GM12878 (cell line): ENCODE data around the gene HS3ST6. TPM values are rescaled to one million over a fixed set of nuclear protein-coding genes. Genes with fewer than 3 reads are reported as not detected.

Experiments
- ATAC-seq: fragments of 200-7000 bp; cut with Tn5 transposase; 3 replicates; pipeline ENCODE4 v1.9.1; 2020; ENCODE audit warnings: mild to moderate bottlenecking, moderate library complexity
- BruUV-seq: library from RNA; stranded (reverse); fragments of 400-500 nt; replicated peaks from 2 replicates; lab custom pipeline; 2021; lab: Mats Ljungman, UMichigan
- CTCF ChIA-PET: fragments of 300-600 bp; sonication (Branson Sonifier 250); formaldehyde crosslinking; extraction: SDS; loops from one replicate; lab custom pipeline; 2021; ENCODE audit warnings: inconsistent platforms; lab: Yijun Ruan, JAX
- POLR2A ChIA-PET: fragments of 350-600 bp; formaldehyde crosslinking; extraction: SDS; loops from one replicate; lab custom pipeline; 2021; ENCODE audit warnings: inconsistent platforms; lab: Charles Lee
- RAD21 ChIA-PET: fragments of 300-600 bp; sonication (Branson Sonifier 250); formaldehyde crosslinking; loops from one replicate; lab custom pipeline; 2023; ENCODE audit warnings: antibody characterized with exemption; ENCODE audit not compliant: unreplicated experiment; lab: Charles Lee
- SMC1A ChIA-PET: fragments of 300-600 bp; sonication (Branson Sonifier 250); formaldehyde crosslinking; loops from one replicate; lab custom pipeline; 2023; ENCODE audit not compliant: unreplicated experiment, uncharacterized antibody; lab: Charles Lee
- DNase-seq: peaks from one replicate; pipeline ENCODE4 v3.0.0-alpha.2; 2011; ENCODE audit warnings: low read depth, low spot score
- FAIRE-seq: peaks from 3 replicates; lab custom pipeline; 2011; peaks lifted over from hg19 to GRCh38; lab: Jason Lieb, UNC
- H2AFZ ChIP-seq: 2 replicates; pipeline ENCODE4 v1.6.0; 2011; ENCODE audit warnings: low read depth, low read length, control low read depth; ENCODE audit not compliant: control insufficient read depth
- H3K27ac ChIP-seq: 2 replicates; pipeline ENCODE4 v1.5.1; 2011; ENCODE audit warnings: control low read depth; ENCODE audit not compliant: control insufficient read depth, insufficient read depth
- H3K27me3 ChIP-seq, 2 experiments: replicated peaks in 1 of 2; 2 replicates each; pipeline versions ENCODE4 v1.6.0 to v1.6.1; 2011; ENCODE audit warnings: low read length in 1 of 2; ENCODE audit not compliant: control insufficient read depth in 2 of 2, insufficient read depth in 2 of 2
- H3K36me3 ChIP-seq, 2 experiments: 2 replicates each; pipeline ENCODE4 v1.5.1; 2011; ENCODE audit warnings: low read length in 1 of 2; ENCODE audit not compliant: control insufficient read depth in 2 of 2, insufficient read depth in 2 of 2
- H3K4me1 ChIP-seq: 2 replicates; pipeline ENCODE4 v1.6.1; 2011; ENCODE audit warnings: mild to moderate bottlenecking, low read length, moderate library complexity, mixed read lengths; ENCODE audit not compliant: control insufficient read depth, insufficient read depth
- H3K4me2 ChIP-seq: 2 replicates; pipeline ENCODE4 v1.6.0; 2011; ENCODE audit warnings: control low read depth; ENCODE audit not compliant: control insufficient read depth, insufficient read depth
- H3K4me3 ChIP-seq: fragments of 200-600 bp; sonication (generic); 2 replicates; pipeline ENCODE4 v1.5.1; 2016
- H3K79me2 ChIP-seq: 2 replicates; pipeline ENCODE4 v1.6.0; 2011; ENCODE audit warnings: low read length; ENCODE audit not compliant: control insufficient read depth, insufficient read depth
- H3K9ac ChIP-seq: 2 replicates; pipeline ENCODE4 v1.8.0; 2011; ENCODE audit warnings: low read length, control low read depth, mixed read lengths; ENCODE audit not compliant: control insufficient read depth, insufficient read depth
- H3K9me3 ChIP-seq: replicated peaks from 3 replicates; pipeline ENCODE4 v1.5.1; 2011; ENCODE audit warnings: mild to moderate bottlenecking, low read length; ENCODE audit not compliant: control insufficient read depth, insufficient read depth
- H4K20me1 ChIP-seq: 2 replicates; pipeline ENCODE4 v1.6.0; 2011; ENCODE audit not compliant: control insufficient read depth, insufficient read depth
- BHLHE40 ChIP-seq, 2 experiments: fragments of 450-650 bp in 1 of 2; IDR thresholded peaks; 2 replicates each; pipeline ENCODE4 v1.6.1; 2011 to 2017; ENCODE audit warnings: low read depth in 2 of 2, borderline replicate concordance in 1 of 2, improper control_type of control experiment in 1 of 2, low read length in 1 of 2, mild to moderate bottlenecking in 1 of 2
- GABPA ChIP-seq: IDR thresholded peaks from 2 replicates; pipeline ENCODE4 v1.6.1; 2014; ENCODE audit warnings: antibody characterized with exemption, low read depth, mild to moderate bottlenecking, inconsistent platforms
- IKZF2 ChIP-seq, 2 experiments: fragments of 450-650 bp; IDR thresholded peaks; 2 replicates each; pipeline ENCODE4 v1.6.1; 2017; ENCODE audit warnings: mild to moderate bottlenecking in 2 of 2, moderate library complexity in 2 of 2
- NFIC ChIP-seq: IDR thresholded peaks from 2 replicates; pipeline ENCODE4 v1.6.1; 2012; ENCODE audit warnings: low read depth, mild to moderate bottlenecking, inconsistent platforms, low read length, moderate library complexity
- NR2C1 ChIP-seq: fragments of 450-650 bp; IDR thresholded peaks from 2 replicates; pipeline ENCODE4 v1.6.1; 2017; ENCODE audit warnings: antibody characterized with exemption, mild to moderate bottlenecking, moderate library complexity
- POU2F2 ChIP-seq: IDR thresholded peaks from 3 replicates; pipeline ENCODE4 v1.6.1; 2011; ENCODE audit warnings: low read depth, mild to moderate bottlenecking, low read length, borderline replicate concordance
- SREBF2 ChIP-seq: IDR thresholded peaks from 2 replicates; pipeline ENCODE4 v1.6.1; 2012; ENCODE audit warnings: mild to moderate bottlenecking, low read length
- STAT3 ChIP-seq: IDR thresholded peaks from 2 replicates; pipeline ENCODE4 v1.6.1; 2011; ENCODE audit warnings: low read depth, low read length, improper control_type of control experiment
- ZBTB4 ChIP-seq: fragments of 450-650 bp; formaldehyde crosslinking; IDR thresholded peaks from 2 replicates; pipeline ENCODE4 v1.4.0; 2022; ENCODE audit warnings: mild to moderate bottlenecking, moderate library complexity
- ZZZ3 ChIP-seq: IDR thresholded peaks from 2 replicates; pipeline ENCODE4 v1.6.1; 2011; ENCODE audit warnings: low read depth; ENCODE audit not compliant: control insufficient read depth, insufficient read length
- WGBS: methylation state at CpG from one replicate; pipeline ENCODE4 v1.1.6; 2016; ENCODE audit warnings: low lambda C conversion rate; ENCODE audit not compliant: insufficient replicate concordance, insufficient coverage; ENCODE audit errors: missing lambda C conversion rate; 5-methylcytosine and 5-hydroxymethylcytosine counted together
- in situ Hi-C: fragments of 300-500 bp; cut with MboI; formaldehyde crosslinking; loops from 9 replicates; pipeline ENCODE4 v1.14.3; 2018; ENCODE audit warnings: mixed read lengths
- intact Hi-C: fragments of 100-400 bp; cut with micrococcal nuclease; formaldehyde crosslinking; loops from one replicate; pipeline ENCODE4 v1.14.2; 2022; ENCODE audit not compliant: unreplicated experiment
- polyA plus RNA-seq, 11 experiments: library from polyadenylated mRNA; depleted of rRNA in 4 of 11; unstranded in 6 of 11; stranded (reverse) in 5 of 11; fragments of >200 nt; fragmentation: Nextera tagmentation in 4 of 11; fragmentation: Illumina TruSeq in 1 of 11; extraction: Ambion mirVana in 4 of 11; extraction: Trizol in 1 of 11; gene quantifications; 1 replicate in 1 of 11; 2 replicates in 10 of 11; pipeline versions ENCODE4 v1.2.1 to v1.2.3, GENCODE V29; 2011 to 2016; ENCODE audit warnings: inconsistent platforms in 2 of 11, missing spikeins in 2 of 11, low read depth in 1 of 11
- total RNA-seq, 4 experiments: library from RNA; depleted of rRNA in 3 of 4; stranded (reverse); fragments of >200 nt in 3 of 4; fragmentation: Illumina TruSeq in 1 of 4; extraction: Trizol in 1 of 4; gene quantifications; 2 replicates each; pipeline versions ENCODE4 v1.2.1 to v1.2.3, GENCODE V29; 2013 to 2021
- TF ChIP-seq, protein P1 (sequence below): IDR thresholded peaks from 2 replicates; pipeline ENCODE4 v1.6.1; 2012; ENCODE audit warnings: low read depth, low read length, improper control_type of control experiment
- TF ChIP-seq, protein P2 (sequence below): fragments of 450-650 bp; IDR thresholded peaks from 2 replicates; pipeline ENCODE4 v1.6.1; 2018; ENCODE audit warnings: mild to moderate bottlenecking, low read depth, moderate library complexity; ENCODE audit not compliant: partially characterized antibody
- TF ChIP-seq, protein P3 (sequence below): fragments of 450-650 bp; IDR thresholded peaks from 2 replicates; pipeline ENCODE4 v1.6.1; 2017; ENCODE audit warnings: low read depth, mild to moderate bottlenecking, moderate library complexity

Gene HS3ST6
- total and polyA plus RNA-seq, 10 of the 15 experiments (the other 5 are each of a cell fraction or from before 2014, with no cell fraction given) = not detected

DNA sequence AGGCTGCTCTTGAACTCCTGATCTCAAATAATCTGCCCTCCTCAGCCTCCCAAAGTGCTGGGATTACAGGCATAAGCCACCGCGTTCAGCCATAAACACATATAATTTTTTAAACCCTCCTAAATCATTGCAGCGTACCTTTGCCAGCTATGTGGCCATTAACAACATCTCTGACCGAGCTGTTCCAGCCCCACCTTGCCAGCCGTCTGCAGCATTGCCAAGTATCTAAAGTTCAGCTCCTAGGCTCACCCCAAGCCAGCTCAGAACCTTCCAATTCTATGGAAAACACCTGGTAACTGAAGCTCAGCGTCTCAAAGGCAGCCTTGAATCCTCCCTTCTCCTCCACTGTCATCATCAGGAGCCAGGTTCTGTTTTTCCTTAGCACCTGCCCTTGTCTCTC, 41.1 kb downstream of the HS3ST6 start (continued):
- TF ChIP-seq ZBTB4 (CRISPR knock-in tag) (no peak), ZZZ3 (no peak)
- TF ChIP-seq, protein P1, sequence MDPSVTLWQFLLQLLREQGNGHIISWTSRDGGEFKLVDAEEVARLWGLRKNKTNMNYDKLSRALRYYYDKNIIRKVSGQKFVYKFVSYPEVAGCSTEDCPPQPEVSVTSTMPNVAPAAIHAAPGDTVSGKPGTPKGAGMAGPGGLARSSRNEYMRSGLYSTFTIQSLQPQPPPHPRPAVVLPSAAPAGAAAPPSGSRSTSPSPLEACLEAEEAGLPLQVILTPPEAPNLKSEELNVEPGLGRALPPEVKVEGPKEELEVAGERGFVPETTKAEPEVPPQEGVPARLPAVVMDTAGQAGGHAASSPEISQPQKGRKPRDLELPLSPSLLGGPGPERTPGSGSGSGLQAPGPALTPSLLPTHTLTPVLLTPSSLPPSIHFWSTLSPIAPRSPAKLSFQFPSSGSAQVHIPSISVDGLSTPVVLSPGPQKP = no peak

DNA sequence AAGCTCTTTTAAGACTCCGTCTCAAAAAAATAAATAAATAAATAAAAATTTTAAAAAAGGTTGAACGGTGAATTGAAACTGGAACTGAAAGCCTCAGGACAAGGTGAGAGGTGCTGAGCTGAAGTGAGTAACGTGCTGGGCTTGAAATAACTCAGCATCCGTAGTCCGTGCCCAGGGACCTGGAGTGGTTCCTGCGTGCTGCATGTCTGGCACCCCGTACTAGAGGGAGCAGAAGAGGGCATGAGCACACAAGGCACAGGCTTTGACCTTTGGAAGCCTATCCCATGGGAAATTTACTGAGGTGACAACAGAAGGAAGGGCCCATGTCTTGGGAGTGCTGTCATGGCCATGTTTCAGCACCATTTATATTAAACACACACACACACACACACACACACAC, 41.7 kb downstream of the HS3ST6 start:
- ChIA-PET SMC1A (interaction anchor here (1.0 to 1.8 kb wide), 2 partner anchors 12 to 68 kb away, joined by 3 to 4 read pairs; no protein-coding TSS in a partner anchor), CTCF (interaction anchor here (0.6 to 2.4 kb wide), 3 partner anchors 14 to 53 kb away, joined by 3 to 8 read pairs (median 3); no protein-coding TSS in a partner anchor), RAD21 (no interaction called here), POLR2A (no interaction called here)
- no peak overlapping the region for H3K27ac ChIP-seq
- no peaks in the 10 kb centered on the region for H3K36me3 ChIP-seq
- H2AFZ ChIP-seq = peak overlapping the region; percentile 74
- FAIRE-seq = peak; percentile 65
- in situ Hi-C loops (no loop called here), intact Hi-C loops (no loop called here)
- peak; percentile 20 for DNase-seq
- no peak overlapping the region for H3K9ac ChIP-seq
- H3K79me2 ChIP-seq = no peaks in the 10 kb centered on the region
- H3K4me2 ChIP-seq = peak overlapping the region; percentile 77
- H4K20me1 ChIP-seq = no peaks in the 10 kb centered on the region
- no peak overlapping the region for H3K4me3 ChIP-seq
- H3K9me3 ChIP-seq = no peaks in the 10 kb centered on the region
- no peaks in the 10 kb centered on the region for H3K27me3 ChIP-seq
- peaks cover 12% of the 10 kb centered on the region for H3K4me1 ChIP-seq
- WGBS = 5% methylated on average over 7 of the region's 7 CpGs
- no TSS peak for BruUV-seq
- ATAC-seq = peak; percentile 97
- TF ChIP-seq, protein P2, sequence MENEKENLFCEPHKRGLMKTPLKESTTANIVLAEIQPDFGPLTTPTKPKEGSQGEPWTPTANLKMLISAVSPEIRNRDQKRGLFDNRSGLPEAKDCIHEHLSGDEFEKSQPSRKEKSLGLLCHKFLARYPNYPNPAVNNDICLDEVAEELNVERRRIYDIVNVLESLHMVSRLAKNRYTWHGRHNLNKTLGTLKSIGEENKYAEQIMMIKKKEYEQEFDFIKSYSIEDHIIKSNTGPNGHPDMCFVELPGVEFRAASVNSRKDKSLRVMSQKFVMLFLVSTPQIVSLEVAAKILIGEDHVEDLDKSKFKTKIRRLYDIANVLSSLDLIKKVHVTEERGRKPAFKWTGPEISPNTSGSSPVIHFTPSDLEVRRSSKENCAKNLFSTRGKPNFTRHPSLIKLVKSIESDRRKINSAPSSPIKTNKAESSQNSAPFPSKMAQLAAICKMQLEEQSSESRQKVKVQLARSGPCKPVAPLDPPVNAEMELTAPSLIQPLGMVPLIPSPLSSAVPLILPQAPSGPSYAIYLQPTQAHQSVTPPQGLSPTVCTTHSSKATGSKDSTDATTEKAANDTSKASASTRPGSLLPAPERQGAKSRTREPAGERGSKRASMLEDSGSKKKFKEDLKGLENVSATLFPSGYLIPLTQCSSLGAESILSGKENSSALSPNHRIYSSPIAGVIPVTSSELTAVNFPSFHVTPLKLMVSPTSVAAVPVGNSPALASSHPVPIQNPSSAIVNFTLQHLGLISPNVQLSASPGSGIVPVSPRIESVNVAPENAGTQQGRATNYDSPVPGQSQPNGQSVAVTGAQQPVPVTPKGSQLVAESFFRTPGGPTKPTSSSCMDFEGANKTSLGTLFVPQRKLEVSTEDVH = no peak
- no peak for TF ChIP-seq POU2F2
- TF ChIP-seq NFIC = no peak
- TF ChIP-seq STAT3 = no peak
- no peak for TF ChIP-seq NR2C1
- TF ChIP-seq GABPA = no peak
- TF ChIP-seq BHLHE40 (IDR thresholded peaks at IDR 0.05; ENCODE audit: borderline replicate concordance in 1 of 2, low read depth in 2 of 2, low read length in 1 of 2) = peak; percentile 82 to 88
- peak in 1 of 2 experiments; percentile 40; a peak in 1 of 4 replicates for TF ChIP-seq IKZF2 (IDR thresholded peaks at IDR 0.05)
- no peak for TF ChIP-seq SREBF2
- TF ChIP-seq, protein P3, sequence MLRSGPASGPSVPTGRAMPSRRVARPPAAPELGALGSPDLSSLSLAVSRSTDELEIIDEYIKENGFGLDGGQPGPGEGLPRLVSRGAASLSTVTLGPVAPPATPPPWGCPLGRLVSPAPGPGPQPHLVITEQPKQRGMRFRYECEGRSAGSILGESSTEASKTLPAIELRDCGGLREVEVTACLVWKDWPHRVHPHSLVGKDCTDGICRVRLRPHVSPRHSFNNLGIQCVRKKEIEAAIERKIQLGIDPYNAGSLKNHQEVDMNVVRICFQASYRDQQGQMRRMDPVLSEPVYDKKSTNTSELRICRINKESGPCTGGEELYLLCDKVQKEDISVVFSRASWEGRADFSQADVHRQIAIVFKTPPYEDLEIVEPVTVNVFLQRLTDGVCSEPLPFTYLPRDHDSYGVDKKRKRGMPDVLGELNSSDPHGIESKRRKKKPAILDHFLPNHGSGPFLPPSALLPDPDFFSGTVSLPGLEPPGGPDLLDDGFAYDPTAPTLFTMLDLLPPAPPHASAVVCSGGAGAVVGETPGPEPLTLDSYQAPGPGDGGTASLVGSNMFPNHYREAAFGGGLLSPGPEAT = 0 out of 2 replicates have a peak, but pooled peaks have one; percentile 12
